Measurements from ENCODE around the gene TCF4. TPM values are rescaled to one million over a fixed set of nuclear protein-coding genes. Genes with fewer than 3 reads are reported as not detected.

The TCF4 gene
- total RNA-seq, 1 experiment from 2014 or later, result 14.7 TPM

DNA sequence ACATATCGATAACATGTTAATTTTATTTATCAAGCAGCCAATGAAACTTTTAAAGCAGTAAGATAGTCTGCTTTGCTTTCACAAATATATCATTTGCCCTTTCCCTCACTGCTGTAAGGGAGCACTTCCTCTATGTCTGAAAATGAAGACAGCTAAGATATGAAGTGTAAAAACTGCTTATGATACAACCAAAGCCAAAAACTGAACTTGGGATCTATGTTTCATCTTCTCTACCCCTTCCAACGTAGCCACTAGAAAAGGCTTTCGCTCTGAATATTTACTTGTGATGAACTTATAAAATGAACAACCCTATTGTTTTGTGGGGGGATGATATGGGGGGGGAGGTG, 140.3 kb downstream of the TCF4 start:
- DNase-seq (ENCODE audit: low read depth), result no peak

DNA sequence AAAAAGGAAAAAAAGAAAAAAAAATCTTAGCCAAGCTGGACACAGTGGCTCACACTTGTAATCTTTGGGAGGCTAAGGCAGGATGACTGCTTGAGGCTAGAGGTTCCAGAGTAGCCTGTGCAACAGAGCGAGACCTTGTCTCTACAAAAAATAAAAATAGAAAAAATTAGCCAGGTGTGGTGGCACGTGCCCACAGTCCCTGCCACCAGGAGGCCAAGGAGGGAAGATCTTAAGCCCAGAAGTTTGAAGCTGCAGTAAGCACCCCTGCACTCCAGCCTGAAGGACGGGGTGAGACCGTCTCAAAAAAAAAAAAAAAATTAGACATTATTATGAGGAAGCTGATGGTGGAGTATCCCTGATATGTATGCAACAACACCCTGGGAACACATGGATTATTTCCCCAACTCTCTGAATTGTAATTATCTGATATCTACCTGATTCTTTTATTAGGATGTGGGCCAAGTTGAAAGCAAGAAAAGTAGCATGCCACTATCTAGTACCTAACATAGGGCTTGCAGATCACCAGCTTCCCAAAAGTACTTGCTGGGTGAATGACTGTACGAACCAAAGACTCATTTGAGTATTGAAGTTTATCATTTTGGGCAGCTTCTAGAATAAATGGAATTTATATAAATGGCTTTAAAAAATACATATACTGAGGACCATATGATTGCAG, 140.9 kb downstream of the TCF4 start:
- DNase-seq (ENCODE audit: low read depth), result no peak

DNA sequence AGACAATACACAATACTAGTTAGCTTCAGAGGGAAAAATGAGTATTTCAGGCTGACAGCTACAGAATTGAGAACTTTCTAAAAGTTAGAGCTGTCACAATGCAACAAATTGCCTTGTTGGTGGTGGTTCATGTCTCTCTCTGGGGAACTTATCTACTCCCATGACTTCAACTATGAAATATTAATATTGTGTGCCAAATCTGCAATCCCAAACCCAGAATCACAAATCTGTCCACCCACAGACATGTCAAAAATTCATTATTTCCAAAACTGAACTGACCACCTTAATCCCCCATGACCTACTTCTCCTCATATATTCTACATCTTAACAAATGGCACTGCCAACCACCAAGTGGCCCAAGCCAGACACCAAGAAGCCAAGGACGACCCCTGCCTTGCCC, 143.5 kb downstream of the TCF4 start:
- DNase-seq (ENCODE audit: low read depth), result no peak

DNA sequence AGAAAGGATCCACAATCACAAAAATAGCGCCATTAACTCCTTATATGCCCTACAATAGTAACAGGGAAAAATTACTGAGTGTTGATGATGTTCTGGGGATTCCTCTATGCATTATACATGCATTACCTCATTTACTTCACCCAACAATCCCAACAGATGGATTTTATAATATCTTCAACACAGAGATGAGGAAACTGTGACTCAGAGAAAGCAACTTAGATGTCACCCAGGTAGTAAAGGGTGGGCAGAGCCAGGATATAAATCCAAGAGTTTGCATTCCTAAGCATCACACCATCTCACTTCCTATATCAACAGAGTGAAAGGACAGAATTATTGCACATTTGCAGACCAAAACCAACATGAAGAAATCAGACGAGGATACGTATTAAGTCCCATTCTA, 144.2 kb downstream of the TCF4 start:
- peak; percentile 8 for DNase-seq (ENCODE audit: low read depth)

DNA sequence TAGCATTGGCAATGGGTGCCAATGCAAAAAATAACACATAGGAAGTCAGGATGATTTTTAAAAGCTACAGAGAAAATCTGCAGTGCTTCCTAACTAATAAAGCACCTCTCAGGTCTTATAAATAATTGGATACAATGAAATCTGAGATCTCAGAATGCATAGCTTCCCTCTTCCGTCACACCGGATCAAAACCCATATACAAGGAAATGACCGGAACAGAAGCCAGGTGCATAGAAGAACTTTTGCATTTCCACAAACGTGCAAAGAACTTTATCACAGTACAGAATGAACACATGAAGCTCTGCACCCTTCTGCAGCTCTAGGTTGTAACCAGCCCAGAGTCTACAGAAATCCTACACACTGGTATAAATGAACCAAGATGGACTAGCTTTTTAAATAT, 145.4 kb downstream of the TCF4 start:
- no peak for DNase-seq (ENCODE audit: low read depth)

DNA sequence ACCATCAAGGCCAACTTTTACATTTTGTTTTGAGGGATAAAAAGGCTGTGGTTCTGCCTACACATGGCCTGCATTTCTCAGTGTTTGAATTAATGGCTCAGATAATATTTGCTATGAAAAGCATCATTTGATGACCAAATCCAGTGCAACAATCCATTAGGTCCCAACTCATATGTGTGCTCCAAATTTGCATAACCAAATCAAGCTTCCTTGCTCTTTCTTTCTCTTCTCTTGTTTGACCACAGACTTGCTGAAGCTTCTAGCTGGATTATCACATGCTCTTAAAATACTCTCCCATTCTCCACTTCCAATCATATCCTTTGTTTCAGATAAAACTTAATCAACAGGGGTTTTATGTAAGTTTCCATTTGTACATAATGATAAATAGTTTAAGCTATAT, 147.0 kb downstream of the TCF4 start:
- DNase-seq (ENCODE audit: low read depth), result no peak

DNA sequence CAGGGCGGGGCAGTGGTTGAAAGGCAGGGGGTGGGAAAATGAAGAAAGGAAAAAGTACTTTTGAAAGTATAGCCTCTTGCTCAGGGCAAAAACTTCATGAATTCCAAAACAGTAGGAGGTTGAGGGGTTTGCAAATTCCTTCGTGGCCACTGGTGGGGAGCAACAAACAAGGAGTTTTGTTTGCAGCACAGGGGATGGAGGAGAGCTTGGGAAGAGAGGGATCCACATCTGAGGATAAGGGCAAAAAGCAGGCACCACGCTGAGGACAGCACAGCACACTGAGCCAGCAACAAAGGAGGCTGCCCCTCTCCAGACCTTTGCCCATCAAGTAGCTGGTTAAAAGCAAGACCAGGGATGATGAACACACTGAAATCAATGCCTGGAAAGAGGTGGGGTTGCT, 148.9 kb downstream of the TCF4 start:
- DNase-seq (ENCODE audit: low read depth), result no peak

DNA sequence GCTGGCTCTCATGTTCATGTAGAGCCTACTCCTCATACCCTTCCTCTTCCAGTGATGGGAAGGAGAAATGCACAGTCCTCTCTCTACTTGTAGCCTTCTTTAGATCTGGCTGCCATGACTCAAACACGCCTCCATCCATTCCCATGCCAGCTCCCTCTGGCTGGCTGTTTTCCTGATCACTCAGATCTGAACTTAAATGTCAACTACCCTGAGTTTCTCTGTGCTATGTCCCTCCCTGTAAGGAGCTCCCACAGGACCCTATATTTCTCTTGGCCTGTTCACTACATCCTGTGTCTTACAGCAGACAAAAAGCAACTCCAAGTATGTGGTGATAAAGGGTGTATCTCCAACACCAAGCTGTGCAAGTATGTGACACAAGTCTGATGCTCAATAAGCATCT, 152.4 kb downstream of the TCF4 start:
- no peak for DNase-seq (ENCODE audit: low read depth)

DNA sequence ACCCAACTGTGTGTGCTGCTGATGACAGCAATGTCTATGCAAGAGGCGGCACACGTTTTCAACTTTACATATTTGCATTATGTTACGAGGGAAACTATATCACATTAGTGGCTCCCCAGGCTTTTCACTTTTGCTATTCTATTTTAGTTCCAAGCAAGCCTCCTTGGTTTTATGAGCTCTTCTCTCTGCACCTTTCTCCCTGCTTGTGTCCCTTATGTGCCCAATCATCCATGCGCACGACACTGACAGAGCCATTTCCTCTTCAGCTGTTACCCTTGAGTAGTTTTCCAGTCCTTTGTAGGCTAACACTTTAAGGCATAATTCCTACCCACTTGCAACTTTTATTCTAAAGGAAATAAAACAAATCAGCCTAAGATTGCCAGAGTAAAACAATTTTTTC, 154.3 kb downstream of the TCF4 start:
- DNase-seq (ENCODE audit: low read depth), result no peak

DNA sequence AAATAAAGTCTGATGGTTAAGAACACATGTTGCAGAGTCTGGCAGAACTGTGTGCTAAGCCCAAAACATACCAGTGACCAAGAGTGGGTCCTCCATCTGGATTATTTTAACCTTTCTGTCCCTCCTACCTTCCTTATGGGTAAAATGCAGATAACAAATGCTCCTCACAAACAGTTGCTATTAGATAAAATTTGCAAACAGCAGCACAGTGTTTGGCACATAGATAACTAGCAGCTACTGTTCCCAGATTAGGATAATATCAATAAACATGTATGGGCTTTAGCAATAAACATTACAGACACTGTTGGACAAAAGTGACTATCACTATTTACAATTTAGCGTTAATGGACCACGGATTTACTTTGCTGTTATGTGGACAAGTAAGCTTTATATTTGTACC, 154.9 kb downstream of the TCF4 start:
- no peak for DNase-seq (ENCODE audit: low read depth)

DNA sequence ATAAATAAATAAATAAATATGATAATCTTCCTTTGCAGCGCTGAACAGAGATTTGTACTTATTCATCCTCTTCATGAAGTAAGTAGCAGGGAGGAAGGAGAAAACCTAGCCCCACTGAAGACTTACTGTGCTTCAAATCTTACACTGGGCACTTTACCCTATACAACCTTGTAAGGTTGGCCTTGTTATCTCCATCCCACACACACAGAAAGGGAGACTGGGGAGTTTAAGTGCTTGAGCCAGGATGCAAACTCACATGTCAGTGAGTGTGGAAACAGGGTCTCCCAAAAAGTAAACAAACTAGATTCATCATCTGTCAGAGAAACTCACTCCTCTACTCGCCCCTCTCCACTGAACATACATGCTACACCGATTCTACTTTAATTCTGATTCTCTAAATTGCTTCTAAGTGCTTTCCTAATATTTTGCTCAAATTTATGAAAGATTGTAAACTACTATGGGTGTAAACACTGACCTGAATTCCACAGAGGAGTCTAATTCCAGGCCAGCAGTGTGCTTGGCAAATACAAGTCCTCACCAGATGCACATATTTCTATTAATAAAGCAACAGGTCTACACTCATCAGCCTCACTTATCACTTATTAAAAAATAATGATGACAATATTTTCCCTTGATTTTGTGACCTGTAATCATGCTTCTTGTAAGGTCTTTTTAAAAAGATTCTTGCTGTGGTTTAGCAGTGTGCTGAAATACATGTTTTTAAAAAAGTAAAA, 155.5 kb downstream of the TCF4 start:
- no peak for DNase-seq (ENCODE audit: low read depth)

DNA sequence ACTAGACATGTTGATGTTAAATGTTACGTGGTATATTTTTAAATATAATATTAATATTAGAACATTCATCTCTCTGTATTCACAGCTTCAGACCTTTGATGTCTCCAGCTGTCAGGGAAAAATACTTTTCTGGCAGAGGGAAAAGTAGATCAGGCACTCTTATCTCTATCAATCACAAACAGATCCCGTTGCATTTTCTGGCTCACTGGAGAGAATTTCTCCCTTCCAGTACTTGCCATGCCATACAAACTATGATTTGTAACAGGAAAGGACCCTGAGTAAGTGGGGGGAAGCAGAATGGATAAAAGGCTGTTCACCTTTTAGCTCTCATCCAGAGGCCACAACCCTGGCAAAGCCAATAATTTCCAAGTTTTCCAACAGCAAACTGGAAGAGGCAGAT, 158.0 kb downstream of the TCF4 start:
- DNase-seq (ENCODE audit: low read depth), result no peak

DNA sequence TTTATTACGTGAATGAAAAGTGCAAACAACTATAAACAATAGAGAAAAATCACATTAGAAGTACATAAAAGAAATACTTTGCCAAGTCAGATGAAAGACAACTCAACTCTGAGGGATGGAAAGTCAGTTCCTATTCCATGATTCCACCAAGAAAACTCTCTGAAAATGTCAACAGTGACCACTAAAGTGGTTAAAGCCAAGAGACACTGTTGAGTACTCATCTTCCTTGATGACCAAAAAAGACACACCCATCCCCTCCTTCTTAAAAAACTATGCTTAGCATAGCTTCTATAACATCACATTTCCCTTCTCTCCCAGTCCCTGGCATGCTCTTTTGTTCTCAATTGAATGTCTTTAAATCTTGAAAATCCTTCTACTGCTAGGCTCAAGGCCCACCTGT, 160.0 kb downstream of the TCF4 start:
- no peak for DNase-seq (ENCODE audit: low read depth)

DNA sequence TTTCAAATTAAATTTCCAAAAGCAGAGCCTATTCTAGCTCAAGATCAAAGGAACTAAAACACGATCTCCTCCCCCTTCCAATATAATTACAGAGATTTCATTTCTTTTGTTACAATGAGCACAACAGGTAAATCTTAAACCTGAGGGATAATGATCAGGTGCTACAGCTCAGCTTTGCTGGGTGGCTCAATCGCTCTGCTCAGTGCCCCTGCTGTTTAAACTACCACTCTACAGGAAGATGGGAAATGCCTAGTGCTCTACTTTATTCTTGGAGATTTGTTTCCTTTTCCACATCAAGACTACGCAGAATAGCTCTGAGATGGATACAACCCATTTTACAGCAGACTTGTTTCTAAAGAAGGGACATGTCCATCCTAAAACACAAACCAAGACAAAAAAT, 162.3 kb downstream of the TCF4 start:
- no peak for DNase-seq (ENCODE audit: low read depth)

DNA sequence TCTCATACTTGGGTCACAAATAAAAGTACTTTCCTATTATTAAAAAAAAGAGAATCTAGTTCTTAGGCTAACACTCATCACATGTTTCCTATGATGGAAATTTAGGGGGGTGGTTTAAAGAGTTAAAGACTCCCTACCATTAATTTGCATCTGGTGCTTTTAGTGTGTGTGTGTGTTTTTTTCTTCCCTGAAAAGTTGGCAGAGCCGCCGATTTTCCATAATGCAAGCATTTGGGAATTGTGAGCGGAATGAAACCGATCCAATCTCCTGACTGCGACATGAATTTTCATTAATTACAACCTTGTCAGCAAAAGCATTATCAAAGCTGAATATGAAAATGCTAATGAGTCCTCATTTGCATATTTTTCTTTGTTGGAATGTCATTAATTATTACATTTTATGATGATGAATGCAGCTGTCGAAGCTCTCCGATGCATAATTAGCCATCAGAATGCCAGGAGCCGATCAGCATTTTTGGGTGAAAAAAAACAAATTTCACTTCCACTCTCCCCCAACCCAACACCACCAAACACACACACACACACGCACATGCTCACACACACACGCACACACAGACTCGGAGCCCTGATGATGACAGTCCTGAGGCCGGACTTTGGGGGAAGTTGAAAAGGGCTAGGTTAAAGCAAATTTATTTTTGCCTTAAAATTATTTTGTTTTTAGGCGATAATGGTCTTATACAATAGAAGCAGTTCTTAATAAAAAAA, 165.4 kb downstream of the TCF4 start:
- no peak for DNase-seq (ENCODE audit: low read depth)

DNA sequence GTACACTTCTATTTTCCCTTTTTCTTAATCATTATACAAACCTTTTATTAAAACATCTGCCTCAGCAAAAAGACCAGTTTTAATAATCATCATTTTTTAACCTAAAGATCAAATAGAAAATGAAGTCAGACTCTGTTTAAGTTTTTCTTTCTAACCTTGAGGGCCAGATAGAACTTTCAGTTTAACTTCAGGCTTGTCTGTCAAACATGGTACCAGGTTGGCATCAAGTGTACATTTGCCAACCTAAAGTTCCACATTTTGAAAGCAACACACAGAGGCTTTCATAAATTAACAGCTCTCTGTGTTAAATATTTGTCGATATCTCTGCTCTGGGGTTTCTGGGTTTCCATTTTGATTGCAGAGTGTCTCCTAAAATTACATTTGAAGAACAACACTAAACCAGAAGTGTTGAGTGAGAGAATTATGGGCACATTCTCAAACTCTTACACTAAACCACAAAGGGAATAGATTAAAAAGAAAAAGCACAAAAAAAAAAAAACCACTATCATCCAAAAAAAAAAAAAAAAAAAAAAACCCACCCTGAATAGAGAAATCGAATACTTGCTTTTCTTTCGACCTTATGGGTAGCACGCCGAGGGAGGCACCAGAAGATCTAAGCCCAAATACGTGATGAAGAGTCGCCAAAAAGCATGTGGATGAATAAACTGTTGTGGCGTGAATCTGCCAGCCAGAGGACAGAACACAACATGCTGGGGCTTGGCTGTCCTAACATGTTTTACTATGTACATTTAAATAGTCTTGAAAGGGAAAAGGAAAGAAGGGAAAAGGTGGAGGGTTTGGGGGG, 166.2 kb downstream of the TCF4 start:
- DNase-seq (ENCODE audit: low read depth), result no peak

DNA sequence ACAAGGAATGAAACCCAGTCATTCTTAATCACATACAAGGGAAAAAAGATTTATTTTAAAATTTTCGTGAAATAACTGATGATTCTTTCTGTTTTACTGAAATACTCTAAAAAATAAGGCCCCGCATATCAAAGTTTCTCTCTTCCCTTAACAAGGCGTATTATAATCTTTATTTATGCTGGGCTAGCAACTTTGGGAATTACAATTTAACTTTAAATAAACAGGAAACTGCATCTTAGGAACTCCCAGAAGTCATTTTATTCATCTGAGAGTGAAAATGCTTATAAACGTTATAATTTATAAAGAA, 166.7 kb downstream of the TCF4 start:
- DNase-seq (ENCODE audit: low read depth), result no peak

DNA sequence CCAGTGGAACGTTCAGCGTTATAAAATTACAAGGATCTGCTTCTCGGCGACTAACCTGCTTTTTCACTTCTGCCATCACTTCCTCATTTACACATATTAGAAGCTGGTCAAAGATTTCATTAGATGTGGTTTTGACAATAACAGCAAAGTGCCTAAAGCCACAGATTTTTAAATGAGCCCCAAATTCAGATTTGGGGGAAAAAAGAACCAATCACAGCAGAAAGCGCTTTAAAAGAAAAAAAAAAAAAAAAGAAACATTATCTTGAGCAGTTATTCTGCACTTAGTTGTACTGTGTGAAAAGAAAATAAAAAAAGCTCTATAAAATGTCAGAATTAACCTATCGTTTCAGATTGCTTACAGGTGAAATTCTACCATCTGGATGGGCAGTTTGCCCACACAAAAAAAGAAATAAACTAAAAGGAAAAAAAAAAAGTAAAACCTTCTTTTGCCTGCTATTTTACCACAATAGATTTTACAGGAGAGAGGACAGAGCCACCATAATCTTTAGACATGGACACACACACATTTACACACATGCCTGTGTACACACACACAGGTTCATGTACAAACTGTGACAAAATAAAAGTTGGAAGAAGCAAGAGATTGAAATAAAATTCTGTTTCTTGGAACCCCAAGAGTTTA, 167.2 kb downstream of the TCF4 start:
- DNase-seq (ENCODE audit: low read depth), result no peak

DNA sequence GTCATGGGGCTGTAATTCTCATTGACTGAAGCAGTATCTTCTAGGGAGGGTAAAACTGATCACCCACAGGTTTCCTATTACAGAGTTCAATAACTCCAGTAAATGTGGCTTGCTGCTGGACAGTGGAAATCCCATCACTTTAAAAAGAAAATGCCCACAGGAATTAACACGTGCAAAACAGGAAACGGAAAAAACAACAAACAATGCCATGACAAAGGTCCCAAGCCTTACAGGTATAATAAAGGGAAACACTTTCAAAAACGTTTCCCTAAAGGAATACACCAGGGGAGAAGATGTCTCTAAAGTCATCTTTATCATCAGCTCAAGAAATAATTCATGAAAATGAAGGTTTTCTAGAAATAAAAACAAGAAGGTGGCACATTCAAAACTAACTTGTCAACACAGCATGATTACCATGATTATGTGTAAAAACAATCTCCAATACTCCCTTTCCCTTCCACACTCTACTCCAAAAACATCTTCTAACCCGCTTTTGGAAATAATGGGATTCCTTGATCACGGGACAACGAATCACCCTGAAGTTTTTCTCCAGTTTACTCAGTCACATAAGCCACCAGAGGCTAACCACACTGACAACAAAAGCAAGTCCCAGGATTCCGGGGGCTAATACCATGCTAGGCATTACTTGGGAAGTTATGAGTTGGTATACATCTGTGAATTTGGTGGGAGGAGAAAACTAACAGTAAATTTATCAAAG, 167.9 kb downstream of the TCF4 start:
- no peak for DNase-seq (ENCODE audit: low read depth)

DNA sequence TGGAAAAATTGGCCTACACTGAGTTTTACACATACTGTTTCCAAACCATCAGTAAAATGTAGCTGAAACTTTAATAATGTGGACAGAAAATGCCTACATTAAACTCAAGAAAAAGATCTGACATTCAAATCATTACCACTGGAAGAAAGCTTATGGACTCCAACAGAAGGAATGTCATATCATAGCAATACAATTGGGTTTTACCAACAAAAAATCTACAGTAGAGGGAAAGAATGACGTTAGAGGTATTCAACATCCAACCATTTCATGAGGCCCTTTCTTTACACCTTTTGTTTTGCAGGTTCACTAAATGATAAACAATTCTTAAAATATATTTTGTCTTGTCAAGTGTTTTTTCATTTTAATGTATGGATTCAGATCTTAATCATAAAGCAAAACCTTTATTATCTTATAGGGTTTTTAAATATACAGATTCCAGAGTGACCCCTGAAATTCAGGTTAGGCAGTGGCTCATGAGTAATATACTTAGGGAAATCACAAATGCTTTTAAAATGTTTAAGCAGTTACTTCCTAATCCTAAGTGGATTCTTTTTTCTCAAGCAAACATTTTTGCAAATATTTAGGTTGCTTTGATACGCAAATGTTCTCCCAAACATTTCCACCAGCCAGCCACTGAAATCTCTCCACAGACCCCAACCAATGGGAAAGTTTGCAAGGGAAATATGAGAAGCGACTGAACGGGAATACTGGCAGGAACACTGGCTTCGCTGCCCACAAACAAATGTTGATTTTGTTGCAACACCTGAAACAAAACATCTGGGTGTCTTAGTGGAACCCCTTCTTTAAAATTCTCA, 168.7 kb downstream of the TCF4 start:
- DNase-seq (ENCODE audit: low read depth), result no peak
